Upper lobe of right lung (tissue), 1 donor: ENCODE measurements around the gene NCOR2. TPM values are rescaled to one million over a fixed set of nuclear protein-coding genes. Genes with fewer than 3 reads are reported as not detected.

Experiments
- ATAC-seq: fragments of 200-7000 bp; cut with Tn5 transposase; one replicate; pipeline ENCODE4 v1.9.1; 2020; ENCODE audit warnings: mild to moderate bottlenecking, moderate library complexity
- DNase-seq: peaks from one replicate; pipeline ENCODE4 v3.0.0-alpha.2; 2020
- H3K27ac ChIP-seq: fragments of 200-600 bp; one replicate; pipeline ENCODE4 v1.8.0; 2022
- H3K27me3 ChIP-seq: fragments of 200-600 bp; one replicate; pipeline ENCODE4 v1.8.0; 2022; ENCODE audit warnings: mild to moderate bottlenecking
- H3K36me3 ChIP-seq: fragments of 200-600 bp; one replicate; pipeline ENCODE4 v1.8.0; 2022
- H3K4me1 ChIP-seq: fragments of 200-600 bp; one replicate; pipeline ENCODE4 v1.8.0; 2022
- H3K4me3 ChIP-seq: fragments of 200-600 bp; one replicate; pipeline ENCODE4 v1.8.0; 2022; ENCODE audit warnings: mild to moderate bottlenecking
- H3K9me3 ChIP-seq: fragments of 200-600 bp; one replicate; pipeline ENCODE4 v1.8.0; 2022
- CTCF ChIP-seq: fragments of 200-600 bp; IDR thresholded peaks from one replicate; pipeline ENCODE4 v1.8.0; 2022; ENCODE audit warnings: antibody characterized with exemption
- intact Hi-C: fragments of 100-400 bp; cut with DNase I; formaldehyde crosslinking; loops from one replicate; pipeline ENCODE4 v1.11.0; 2022
- total RNA-seq: library from RNA; stranded (reverse); fragmentation: NEBNext Ultra II Directional; extraction: Animal tissue kit (Norgen Biotek cat#: 25700); gene quantifications from one replicate; pipeline ENCODE4 v1.2.1, GENCODE V29; 2021
- donor health status: DM: no; HTN: yes; CAD: no; lungs with severe emphysema.

NCOR2 gene
- total RNA-seq, 1 donor from 2014 or later: 336 TPM

GRCh38 chr12:124608450-124608870 is 41.0 kb upstream of the NCOR2 start:
- Histone ChIP-seq H3K9me3 (no peaks in the 10 kb centered on the region), H3K4me1 (peaks cover 23% of the 10 kb centered on the region), H3K4me3 (no peak overlapping the region), H3K27ac (peak overlapping the region; percentile 28), H3K27me3 (no peaks in the 10 kb centered on the region), H3K36me3 (no peaks in the 10 kb centered on the region)
- DNase-seq (no peak), ATAC-seq (peak; percentile 3)
- intact Hi-C loops: no loop called here
- TF ChIP-seq CTCF: no peak

DNA sequence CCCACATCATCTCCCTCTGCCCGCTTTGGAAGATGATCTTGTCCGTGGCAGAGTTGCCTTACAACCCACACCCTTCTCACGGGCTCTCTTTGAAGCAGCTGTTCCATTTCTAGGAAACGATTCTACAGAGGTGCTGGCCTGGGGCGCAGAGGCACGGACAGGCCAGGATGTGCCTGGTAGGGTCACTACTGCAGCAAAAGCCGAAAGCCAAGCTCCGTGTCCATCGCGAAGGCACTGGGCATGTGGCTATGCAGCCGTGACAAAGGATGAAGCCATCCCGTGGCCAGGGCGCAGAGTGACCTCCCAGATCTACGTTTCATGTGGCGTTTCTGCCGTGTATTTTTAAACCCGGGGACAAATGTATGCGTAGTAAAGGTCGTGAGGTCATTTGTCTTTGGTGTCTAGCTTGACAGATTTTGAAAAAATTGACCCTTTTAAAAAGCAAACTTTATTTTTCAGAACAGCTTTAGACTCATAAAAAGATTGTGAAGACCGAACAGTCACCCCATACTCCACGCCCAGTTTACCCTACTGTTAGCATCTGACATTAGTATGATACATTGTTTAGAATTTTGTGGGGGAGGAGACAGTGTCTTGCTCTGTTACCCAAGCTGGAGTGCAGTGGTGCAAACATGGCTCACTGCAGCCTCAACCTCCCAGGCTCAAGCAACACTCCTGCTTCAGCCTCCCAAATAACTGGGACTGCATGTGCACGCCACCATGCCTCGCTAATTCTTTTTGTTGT is 40.4 kb upstream of the NCOR2 start:
- no peak for DNase-seq
- Histone ChIP-seq H3K27ac (no peak overlapping the region), H3K27me3 (no peaks in the 10 kb centered on the region), H3K4me1 (peaks cover 23% of the 10 kb centered on the region), H3K4me3 (no peak overlapping the region), H3K9me3 (no peaks in the 10 kb centered on the region), H3K36me3 (no peaks in the 10 kb centered on the region)
- no peak for ATAC-seq
- intact Hi-C loops: no loop called here
- no peak for TF ChIP-seq CTCF

GRCh38 chr12:124605883-124606774 is 38.7 kb upstream of the NCOR2 start:
- no peaks in the 10 kb centered on the region for H3K27me3 ChIP-seq
- H3K9me3 ChIP-seq: no peaks in the 10 kb centered on the region
- no peak for TF ChIP-seq CTCF
- ATAC-seq: no peak
- no peak overlapping the region for H3K4me3 ChIP-seq
- no peak overlapping the region for H3K27ac ChIP-seq
- DNase-seq: no peak
- H3K4me1 ChIP-seq: peaks cover 23% of the 10 kb centered on the region
- no peaks in the 10 kb centered on the region for H3K36me3 ChIP-seq
- intact Hi-C loops: no loop called here

GRCh38 chr12:124605150-124605882 is 37.9 kb upstream of the NCOR2 start:
- Histone ChIP-seq H3K36me3 (no peaks in the 10 kb centered on the region), H3K27me3 (no peaks in the 10 kb centered on the region), H3K4me1 (peaks cover 23% of the 10 kb centered on the region), H3K4me3 (no peak overlapping the region), H3K9me3 (no peaks in the 10 kb centered on the region), H3K27ac (no peak overlapping the region)
- DNase-seq (no peak), ATAC-seq (no peak)
- no peak for TF ChIP-seq CTCF
- intact Hi-C loops: no loop called here

DNA sequence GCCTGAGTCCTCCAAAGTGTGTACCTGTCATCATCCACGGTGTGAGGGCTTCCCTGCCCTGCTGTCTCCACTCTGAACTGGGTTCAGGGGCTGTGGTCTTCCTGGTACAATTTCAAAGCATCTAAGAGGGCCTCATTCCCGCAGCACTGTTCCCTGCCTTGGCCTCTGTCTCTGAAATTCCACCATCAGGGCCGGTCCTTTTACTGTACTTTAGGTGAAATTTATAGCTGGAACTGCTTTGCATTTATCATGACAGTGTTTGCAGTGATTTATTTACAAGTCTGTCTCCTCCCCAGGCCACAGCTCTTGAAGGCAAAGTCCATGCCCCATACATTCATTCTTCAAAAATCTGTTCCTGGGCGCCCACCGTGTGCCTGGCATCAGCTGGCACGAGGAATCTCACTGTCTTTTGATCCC is 36.9 kb upstream of the NCOR2 start:
- no peak for ATAC-seq
- H3K4me3 ChIP-seq: no peak overlapping the region
- intact Hi-C loops: no loop called here
- no peaks in the 10 kb centered on the region for H3K27me3 ChIP-seq
- no peak overlapping the region for H3K27ac ChIP-seq
- no peak for TF ChIP-seq CTCF
- DNase-seq: no peak
- H3K4me1 ChIP-seq: peaks cover 12% of the 10 kb centered on the region
- H3K36me3 ChIP-seq: no peaks in the 10 kb centered on the region
- H3K9me3 ChIP-seq: no peaks in the 10 kb centered on the region
